HG03139 (cell line): Measurements from ENCODE around the gene IKZF2.

Source experiments
- ATAC-seq: cut with Tn5 transposase; IDR thresholded peaks from one replicate; pipeline ENCODE4 v1.9.1; 2021; ENCODE audit not compliant: unreplicated experiment

IKZF2 gene

DNA sequence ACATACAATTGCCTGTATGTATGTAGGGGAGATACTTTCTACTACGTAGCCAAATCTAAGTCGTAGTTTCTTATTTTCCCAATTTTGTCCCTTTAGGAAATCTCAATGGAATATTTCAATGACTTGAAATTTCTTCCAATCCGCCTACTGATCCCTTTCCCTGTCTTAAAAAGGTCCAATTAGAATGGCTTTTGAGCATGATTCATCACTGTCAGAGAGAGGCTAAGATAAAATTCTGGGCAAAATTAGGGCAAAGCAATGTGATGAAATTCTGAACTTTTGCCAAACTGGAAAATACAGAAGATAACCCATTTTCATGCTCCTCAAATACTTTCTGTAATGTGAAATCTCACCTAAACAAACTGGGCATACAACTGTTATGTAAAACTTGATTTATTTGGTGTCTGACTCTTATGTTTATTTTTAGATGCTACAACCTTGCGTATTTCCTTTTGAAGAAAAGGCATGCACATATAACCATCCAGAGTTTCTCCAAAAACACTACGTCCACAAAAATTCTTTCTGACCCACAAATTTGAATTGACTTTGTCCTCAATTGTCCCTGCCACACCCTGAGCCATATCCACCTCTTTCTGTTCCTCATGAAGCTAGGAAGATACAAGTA, 147.1 kb downstream of the IKZF2 start:
- ATAC-seq = no peak

DNA sequence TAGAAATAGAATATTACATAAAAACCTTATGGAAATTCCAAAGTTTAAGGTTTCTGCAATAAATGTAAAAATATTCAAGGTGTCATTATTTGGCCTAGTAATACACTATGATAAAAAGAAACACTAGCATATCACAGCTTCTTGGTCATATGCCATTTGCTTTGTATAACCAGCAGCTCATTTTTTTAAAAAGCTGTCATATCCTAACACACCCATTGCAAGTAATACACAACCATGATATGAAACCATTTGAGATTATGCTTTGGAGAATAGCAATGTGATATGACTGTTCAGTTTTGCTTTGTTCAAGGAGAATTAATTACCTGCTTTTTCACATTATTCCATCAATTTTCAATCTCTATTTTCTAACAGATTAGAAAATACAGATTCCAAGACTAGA, 149.0 kb downstream of the IKZF2 start:
- peak; percentile 37 for ATAC-seq

DNA sequence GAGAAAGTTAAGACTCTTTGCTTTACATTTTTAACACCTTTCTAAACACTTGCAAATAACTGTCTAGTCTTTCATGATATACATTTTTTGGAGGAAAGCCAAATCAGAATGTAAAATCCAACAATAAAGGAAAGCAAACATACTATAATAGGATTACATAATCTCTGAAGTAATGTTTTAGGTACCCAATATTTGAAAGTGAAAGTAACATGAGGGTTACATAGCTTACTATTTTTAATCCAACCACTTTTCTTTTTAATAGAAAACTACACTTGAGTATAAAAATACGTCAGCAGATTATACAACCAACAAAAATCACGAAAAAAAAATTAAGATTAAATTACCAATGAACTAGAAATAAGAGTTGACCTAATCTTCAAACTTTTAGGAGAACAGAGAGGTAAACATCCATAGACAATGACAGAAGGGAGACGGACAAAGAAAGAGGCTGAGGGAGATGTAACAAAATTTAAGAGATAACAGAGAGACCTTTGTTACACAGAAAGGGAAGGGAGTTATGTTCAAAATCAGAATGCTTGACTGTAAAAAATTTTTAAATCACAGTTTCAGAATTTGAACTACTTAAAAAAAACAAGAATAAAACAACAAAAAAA, 150.0 kb downstream of the IKZF2 start:
- no peak for ATAC-seq

DNA sequence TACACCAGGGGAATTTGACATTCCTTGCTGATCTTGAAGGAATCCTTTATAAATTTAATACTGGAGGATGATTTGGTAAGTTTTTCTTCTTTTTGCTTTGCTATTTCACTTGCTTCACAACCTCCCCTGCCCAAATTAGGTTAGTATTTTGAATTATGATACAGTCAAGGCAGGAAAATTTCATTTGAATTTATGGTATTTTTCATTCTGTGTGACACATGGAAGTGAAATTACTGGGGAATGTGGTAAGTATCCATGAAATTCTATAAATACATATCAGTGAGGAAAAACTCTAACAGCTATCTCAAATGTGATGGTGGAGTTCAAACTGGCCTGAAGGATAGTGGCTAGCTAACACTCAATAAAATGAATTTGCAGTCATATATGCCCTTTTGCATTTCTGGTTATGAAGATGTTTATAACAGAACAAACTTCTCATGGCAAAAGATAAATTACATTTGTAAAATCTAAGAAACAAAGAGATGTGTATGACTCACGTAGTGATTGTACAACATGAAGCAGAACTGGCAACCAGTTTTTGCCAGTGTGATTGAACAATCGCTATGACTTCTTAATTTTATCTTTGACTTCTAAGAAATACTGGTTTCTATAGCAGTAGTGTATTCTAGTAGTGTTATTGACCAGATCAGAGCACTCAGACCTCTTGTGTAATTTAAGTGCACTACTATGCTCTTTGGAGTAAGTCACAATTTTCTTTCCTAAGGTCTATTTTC, 152.6 kb downstream of the IKZF2 start:
- ATAC-seq = no peak

DNA sequence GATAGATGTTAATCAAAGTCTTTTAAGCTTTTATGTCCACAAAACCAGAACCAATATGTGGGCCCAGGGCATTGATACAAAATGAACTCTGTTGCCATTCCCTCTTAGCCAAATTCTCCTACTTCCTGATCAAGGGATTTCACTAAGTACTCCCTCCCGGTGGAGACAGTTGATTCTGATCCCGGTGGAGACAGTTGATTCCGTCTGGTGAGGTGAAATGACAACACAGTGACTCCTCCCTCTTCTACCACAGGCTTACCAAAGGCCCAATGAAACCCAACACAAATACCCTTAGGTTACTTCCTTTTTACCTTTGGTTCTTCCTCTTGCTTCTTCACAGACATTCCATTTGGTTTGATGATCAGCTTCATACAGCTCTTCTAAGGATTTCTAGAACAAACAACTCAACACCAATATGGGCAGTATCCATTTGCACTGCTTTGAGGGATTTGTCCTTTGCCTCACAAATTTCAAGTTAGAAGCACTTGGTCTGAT, 153.8 kb downstream of the IKZF2 start:
- no peak for ATAC-seq

DNA sequence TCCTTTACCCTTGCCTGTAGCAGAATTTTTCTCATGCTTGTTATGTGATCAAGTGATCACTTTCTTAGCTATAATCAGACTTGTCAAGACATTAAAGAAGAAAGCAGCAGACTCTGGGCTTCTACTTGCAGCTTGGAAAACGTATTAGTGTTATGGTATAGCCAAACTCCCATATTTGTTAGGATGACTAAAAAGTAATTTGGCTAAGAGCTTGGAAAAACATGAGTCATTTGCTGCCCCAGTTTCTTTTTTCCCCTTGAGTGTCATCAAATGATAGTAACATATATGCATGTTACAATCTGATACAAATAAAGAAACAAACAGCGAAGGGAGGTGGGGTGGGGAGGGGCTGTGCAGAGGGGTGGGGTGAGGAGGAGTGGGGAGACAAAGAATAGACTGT, 155.5 kb downstream of the IKZF2 start:
- ATAC-seq = no peak

DNA sequence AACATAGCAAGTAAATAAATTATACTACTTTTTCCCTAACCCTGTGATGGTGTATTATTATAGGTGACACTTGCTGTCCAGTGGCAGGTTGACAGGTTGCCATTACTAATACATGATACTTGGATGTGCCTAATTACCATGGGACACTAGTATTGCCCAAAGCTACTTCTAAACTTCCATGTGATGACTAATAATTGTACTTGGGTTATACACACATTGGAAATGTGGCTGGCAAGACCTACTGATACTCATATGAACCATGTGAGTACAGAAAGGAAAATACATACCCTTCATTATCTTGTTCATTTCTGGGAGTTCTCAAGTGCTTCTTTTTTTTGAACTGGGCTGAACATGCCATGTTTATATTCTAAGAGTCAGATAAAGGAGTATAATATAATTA, 156.4 kb downstream of the IKZF2 start:
- ATAC-seq = no peak

DNA sequence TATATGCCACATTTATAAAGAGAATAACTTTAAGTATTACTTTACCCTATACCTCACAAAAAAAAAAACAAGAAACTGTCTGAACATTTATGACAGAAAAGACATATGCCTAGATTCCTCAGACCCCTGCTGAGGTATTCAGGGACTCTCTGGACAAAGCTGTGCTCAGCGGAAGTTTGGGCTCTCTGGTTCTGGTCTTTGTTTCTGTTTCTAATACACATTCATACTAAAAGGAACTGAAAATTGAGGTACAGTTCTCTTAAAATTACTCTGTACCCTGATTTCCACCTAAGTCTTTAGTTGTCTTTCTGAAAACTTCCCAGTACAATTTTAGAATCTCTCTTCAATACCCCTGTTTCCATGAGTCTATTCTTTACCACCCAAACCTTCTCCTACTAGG, 160.3 kb downstream of the IKZF2 start:
- peak; percentile 89 for ATAC-seq

DNA sequence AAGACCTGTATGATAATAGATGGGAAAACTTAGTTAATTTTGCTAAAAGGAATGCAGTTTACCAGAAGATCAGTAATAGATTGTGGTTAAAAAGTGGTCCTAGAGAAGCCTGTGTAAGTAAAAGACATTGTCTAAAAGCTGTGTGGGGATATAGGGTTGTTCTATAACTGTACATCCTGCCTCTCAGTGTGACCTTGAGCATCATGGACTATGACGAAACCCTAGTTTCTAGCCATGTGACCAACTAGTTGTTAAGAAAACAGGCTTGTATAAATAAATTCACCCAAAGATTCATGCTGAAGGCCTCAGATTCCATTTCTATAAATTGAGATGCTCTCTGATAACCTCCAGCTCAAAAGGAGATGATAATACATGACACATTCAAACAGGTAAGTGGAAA, 160.7 kb downstream of the IKZF2 start:
- peak; percentile 89 for ATAC-seq

DNA sequence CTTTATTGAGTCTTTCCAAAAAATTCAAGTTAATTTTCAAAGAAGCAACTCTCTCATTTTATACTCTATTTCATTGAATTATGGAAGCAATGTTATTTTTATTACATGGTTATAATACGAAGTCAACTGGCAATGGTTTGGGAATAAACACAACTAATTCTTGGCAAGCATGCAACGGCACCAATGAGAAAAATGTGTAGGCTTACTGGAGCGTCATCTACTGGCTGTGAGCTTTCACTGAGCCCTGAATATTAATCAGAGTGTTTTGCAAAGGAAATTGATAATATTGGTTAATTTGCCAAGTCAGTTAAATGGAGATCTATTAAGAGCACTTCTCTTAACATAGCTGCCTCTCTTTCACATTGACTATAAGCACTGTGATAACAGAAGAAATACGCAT, 163.9 kb downstream of the IKZF2 start:
- no peak for ATAC-seq

DNA sequence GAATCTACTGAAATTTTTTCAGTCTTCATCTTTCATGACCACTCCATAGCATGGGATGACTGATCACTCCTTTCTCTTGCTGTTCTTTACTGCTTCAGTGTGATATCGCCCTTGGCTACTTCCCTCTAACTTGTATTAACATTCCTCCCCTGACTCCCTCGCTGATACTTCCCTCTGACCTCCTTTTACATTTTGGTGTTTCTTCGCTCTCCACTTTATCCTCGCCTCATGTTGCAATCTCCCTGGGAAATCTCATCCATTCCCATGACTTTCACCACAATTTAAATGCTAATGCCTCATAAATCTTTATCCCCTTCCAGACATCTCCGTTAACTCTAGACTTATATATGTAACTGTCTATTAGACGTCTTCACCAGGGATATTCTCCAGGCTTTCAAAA, 167.3 kb downstream of the IKZF2 start:
- no peak for ATAC-seq

DNA sequence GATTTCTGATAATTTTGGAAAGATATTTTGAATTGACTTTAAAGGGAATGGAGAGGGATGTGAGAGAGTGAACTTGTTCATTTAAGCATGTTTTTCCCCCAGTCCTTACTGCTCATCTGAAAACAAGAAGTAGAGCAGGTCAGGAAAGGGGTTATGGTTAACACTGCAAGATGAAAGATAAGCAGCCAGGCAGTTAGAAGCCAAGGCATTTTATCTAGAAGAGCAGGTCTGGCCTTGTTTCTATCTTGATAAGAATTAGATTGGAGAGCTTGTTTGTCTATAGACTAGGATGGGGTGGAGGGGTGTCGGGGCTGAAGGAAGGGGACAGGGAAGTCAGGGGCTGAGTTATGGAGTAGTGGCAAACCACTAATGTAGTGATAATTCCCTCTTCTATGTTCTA, 171.6 kb downstream of the IKZF2 start:
- no peak for ATAC-seq

DNA sequence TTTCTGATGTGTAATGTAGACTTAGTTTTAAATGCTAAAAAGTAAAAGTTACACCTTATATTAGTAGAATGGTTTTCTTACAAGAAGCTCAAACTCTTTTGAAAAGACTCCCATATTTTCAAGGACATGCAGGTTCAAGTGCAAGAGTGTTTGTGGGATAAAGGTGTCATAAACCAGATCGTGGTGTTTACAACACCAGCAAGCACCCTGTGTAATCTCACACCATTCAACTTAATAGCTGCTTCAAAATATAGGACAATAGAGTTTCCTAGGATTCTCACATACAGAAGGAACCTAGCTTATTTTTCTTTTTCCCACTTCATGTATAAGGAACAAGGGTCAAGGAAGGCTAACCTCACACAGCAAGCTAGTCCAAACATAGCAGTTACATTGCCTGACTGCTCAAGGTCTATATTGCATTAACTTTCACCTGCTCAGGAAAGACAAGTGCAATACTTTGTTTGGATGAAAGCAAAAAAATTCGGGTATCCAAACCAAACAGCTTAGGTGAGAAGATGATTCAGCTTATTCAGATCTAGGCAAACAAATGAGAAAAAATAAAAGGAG, 172.3 kb downstream of the IKZF2 start:
- ATAC-seq = no peak

DNA sequence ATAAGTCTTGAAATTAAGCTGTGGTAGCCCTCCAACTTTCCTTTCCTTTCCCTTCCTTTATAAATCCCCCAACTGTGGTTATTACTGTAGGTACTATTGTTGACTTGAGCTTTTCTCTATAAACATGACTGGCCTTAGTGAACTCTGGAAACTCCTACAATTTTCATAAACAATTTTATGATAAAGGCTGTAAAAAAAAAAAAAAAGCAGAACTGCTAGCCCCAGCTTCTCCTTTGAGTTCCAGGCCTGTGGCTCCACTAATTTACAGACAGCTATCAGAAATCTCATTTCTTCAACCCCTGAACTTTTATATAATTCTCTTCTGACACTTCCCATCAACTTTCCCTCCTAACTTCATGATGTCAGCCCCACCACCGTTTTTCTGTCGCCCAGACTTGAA, 174.3 kb downstream of the IKZF2 start:
- ATAC-seq = no peak

DNA sequence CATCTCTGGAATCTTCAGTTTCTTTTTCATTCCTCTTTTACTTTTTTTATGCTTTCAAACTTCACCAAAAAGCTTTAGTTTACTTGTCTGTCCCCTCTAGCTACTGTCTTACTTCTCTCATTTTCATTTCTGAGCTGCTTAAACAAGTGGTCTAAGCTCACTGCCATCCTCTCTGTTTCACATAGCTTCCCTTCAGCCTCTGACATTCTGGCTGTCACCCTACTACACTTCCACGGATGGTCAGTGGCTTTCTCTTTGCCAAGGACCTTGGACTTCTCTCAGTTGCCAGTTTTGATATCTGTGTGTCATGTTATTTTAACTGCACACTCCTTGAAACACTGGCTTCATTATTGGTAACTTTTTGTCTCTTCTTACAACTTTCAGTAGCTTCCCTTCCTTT, 176.1 kb downstream of the IKZF2 start:
- ATAC-seq = no peak

DNA sequence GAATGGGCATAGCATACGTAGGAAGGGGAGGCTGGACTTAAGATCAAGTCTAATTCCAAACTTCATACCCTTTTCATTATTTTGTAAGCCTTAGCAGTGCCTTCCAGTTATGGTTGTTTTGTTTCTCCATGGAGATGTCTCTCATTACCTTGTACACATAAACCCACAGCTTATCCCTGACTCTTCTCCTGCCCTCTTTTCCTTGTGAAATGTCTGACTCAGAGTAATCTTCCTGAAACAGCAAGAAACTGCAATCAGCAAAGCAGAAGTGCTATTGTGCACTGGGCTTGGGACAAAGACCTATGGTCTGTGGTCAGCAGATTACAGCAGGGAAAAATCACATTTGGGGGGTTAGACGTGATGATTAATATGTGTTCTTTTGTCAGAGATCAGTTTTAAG, 176.7 kb downstream of the IKZF2 start:
- ATAC-seq = no peak

DNA sequence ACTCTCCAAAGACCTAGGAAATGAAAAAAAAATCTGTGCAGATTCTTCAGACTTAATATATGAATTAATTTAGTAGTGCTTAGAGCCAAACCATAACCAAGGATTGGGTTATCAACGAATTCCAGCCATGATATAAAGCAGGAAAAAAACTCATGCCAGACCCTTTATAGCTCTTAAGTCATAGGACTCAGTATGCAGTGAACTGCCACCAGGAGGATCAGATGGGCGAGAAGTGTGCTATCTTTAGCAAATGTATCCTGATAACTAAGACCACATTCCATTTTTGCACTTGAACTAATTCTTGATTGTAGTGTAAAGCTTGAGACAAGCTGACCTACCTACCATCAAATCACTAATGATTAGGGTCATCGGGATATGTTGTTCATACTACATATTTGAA, 178.1 kb downstream of the IKZF2 start:
- no peak for ATAC-seq

DNA sequence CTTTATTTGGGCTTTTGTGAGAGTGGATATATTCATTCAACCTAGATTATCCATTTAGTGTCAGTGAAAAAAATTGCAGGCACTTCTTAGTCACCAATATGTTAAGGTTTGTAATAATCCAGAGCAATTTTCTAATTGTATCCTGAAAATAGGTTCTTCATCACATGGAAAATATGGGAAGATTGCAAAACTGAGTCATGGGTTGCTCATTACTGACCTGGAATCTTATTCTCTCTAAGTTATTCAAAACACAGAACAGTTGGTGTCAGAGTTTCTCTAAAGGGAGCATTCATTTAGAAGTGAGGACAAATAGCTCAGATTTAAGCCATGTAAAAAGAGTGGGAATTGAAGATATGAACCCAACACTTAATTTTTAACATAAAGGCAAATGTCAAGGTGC, 181.3 kb downstream of the IKZF2 start:
- ATAC-seq = no peak

DNA sequence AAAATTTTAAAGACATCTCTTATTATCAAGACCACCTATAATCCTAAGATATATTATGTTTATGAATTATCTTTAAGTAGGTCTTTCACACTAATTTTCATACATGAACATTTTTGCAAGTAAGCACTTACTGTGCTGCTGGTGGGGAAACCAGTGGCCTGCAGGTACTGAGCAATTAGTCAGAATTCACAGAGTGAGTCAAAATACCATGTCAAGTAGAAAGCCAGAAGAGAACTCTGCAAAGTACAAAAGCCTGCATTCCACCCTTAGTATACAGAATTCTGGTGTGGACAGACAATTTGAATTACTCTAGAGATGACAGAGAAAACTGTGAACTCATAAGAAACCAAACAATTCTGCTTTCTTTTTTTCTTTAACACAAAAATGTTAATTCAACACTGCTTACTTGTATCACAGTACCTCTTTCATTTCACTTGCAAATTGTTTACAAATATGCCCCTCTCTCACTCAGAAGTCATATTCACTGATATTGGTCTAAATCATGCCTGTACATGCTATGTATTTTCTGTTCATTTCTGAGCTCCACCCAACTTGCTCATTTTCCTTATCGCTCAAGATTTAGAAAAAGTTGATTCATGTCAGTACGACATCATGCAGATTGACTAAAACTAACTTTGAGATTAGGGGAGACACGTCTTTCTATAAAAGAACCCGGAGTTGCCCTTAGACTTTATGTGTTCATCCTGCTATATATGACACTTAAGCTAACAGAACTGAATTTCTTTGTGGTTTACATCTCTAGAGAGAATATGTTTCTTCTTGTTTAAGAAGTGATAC, 182.9 kb downstream of the IKZF2 start:
- no peak for ATAC-seq

DNA sequence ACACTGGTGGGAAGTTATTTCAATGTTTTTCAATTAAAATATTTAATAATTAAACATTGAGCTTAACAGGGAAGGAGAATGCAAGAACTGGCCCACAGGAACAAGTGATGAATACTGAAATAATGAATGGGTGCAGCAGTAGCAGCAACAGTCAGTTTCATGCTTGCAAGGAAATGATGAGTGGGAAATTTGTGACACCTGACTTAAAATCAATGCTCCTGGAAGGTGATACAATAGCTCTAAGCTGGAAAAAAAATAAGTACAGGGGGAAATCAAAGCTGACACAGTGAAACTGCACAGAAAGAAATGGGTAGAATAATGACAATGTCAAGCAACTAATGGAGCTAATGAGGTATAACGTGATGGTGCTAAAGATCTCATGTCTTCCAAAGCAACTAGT, 184.5 kb downstream of the IKZF2 start:
- ATAC-seq = no peak

DNA sequence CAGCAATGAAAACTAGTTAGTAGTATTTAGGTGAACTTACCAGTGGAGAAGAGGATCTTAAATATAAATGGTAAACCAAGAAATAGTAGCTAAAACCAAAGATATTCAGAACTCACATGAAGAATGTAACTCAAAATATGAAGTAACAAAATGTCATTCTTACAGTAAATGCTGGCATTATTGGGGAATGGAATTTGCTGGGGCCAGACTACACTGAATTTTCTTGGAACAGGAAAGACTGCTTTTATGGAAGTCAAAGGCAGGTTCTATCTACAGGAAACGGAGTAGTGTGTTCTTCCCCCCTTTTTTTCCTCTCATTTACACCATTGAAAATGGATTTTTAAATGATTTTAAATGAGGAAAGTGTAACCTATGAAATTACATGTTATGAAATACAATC, 188.7 kb downstream of the IKZF2 start:
- no peak for ATAC-seq
